ENCODE data around the gene ISL2.

The ISL2 gene

DNA sequence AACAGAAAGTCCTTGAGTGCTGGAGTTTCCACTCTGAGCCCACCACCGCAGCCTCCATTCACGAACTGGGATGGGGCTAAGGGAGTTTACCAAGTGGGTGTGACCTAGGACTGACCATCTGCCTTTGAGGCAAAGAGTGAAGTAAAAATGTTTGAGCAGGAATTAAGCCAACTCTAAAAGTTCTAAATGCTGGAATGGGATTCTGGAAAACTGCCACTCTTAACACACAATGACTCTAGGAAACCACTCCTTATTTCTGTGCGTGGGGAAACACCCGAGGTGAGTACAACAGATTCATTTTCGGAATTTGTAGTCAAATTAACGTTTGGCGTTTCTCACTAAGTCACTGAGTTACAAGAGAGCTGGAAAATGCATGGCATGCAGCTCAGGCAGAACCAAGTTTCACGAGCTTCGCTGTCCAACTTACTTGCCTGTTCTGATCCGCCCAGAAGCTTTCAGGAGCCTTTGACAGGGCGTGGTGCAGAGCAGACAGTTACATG is 31.6 kb downstream of the ISL2 start:
- no peak overlapping the region for H3K27ac Mint-ChIP-seq
- TF ChIP-seq, protein P1, sequence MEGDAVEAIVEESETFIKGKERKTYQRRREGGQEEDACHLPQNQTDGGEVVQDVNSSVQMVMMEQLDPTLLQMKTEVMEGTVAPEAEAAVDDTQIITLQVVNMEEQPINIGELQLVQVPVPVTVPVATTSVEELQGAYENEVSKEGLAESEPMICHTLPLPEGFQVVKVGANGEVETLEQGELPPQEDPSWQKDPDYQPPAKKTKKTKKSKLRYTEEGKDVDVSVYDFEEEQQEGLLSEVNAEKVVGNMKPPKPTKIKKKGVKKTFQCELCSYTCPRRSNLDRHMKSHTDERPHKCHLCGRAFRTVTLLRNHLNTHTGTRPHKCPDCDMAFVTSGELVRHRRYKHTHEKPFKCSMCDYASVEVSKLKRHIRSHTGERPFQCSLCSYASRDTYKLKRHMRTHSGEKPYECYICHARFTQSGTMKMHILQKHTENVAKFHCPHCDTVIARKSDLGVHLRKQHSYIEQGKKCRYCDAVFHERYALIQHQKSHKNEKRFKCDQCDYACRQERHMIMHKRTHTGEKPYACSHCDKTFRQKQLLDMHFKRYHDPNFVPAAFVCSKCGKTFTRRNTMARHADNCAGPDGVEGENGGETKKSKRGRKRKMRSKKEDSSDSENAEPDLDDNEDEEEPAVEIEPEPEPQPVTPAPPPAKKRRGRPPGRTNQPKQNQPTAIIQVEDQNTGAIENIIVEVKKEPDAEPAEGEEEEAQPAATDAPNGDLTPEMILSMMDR (IDR thresholded peaks at IDR 0.05), result no peak
- no peak overlapping the region for H3K4me3 Mint-ChIP-seq
- no peak for DNase-seq
- H3K9me3 Mint-ChIP-seq, result no peaks in the 10 kb centered on the region
- H3K27me3 Mint-ChIP-seq (ENCODE audit: low read depth, poor library complexity), result no peaks in the 10 kb centered on the region
- H3K4me1 Mint-ChIP-seq, result no peaks in the 10 kb centered on the region
- H3K36me3 Mint-ChIP-seq (ENCODE audit: low read depth), result peaks cover 7% of the 10 kb centered on the region

DNA sequence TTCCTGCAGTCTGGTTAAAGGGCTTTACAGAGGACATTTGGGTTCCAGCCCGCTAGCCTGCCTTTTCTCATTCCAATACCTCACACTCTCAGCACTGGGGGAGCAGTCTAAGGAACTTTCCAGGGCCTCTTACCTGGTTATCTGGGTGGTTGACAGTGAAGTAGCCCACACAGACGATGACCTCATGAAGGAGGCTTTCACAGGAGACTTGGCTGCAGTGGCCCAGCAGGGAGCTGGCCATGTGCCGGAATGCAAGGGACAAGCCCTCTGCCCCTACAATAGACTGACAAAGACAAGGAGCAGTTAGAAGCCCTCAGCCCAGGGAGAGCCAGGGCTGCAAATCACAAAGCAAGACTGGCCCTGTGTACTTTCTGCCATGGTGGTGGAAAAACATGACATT is 39.5 kb downstream of the ISL2 start:
- peaks cover 7% of the 10 kb centered on the region for H3K36me3 Mint-ChIP-seq (ENCODE audit: low read depth)
- H3K9me3 Mint-ChIP-seq, result no peaks in the 10 kb centered on the region
- TF ChIP-seq, protein P1 (IDR thresholded peaks at IDR 0.05), result no peak
- peaks cover 24% of the 10 kb centered on the region for H3K4me1 Mint-ChIP-seq
- no peak overlapping the region for H3K4me3 Mint-ChIP-seq
- no peaks in the 10 kb centered on the region for H3K27me3 Mint-ChIP-seq (ENCODE audit: low read depth, poor library complexity)
- no peak overlapping the region for H3K27ac Mint-ChIP-seq
- peak; percentile 11 for DNase-seq

DNA sequence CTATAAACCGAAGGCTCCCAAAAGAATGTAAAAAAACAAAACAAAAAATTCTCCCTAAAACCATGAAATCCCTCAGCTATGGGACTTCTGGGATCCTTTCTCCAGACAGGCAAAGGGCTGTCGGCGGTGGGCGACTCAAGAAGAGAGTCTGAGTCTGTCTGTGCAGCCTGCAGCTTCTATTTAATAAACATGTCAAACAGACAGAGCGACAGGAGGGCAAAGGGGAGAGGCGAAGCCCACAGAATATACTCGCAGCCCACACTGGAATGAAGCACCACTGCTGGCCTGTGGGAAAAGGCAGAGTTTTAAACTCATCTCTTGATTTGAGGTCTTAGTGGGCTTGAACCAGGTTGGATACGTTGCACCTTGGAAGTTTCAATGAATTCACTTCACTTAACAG is 40.2 kb downstream of the ISL2 start:
- DNase-seq, result peak; percentile 27
- Mint-ChIP-seq H3K4me3 (no peak overlapping the region), H3K9me3 (no peaks in the 10 kb centered on the region), H3K36me3 (ENCODE audit: low read depth) (peaks cover 6% of the 10 kb centered on the region), H3K4me1 (peaks cover 24% of the 10 kb centered on the region), H3K27ac (peak overlapping the region; percentile 21), H3K27me3 (ENCODE audit: low read depth, poor library complexity) (no peaks in the 10 kb centered on the region)
- TF ChIP-seq, protein P1 (IDR thresholded peaks at IDR 0.05), result no peak

DNA sequence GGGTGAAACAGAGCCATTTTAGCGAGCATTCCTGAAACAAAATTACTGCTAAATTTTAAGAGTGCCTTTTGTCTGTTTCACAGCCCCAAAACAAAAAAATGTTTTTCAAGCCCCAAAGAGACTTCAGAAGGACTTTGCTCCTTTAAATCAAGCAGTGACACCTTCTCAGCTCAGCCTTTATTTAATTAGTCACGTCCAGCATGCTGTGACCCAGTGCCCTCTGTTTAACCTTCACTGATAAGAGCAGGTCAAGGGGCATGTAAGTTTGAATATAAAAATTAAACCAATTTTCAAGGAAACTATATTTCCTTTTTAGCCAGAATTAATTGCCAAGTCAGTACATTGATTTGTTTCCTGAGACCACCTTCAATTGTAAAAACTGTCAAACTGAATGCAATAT is 40.6 kb downstream of the ISL2 start:
- H3K4me3 Mint-ChIP-seq, result no peak overlapping the region
- TF ChIP-seq, protein P1 (IDR thresholded peaks at IDR 0.05), result no peak
- H3K27ac Mint-ChIP-seq, result no peak overlapping the region
- no peak for DNase-seq
- no peaks in the 10 kb centered on the region for H3K27me3 Mint-ChIP-seq (ENCODE audit: low read depth, poor library complexity)
- H3K36me3 Mint-ChIP-seq (ENCODE audit: low read depth), result peaks cover 2% of the 10 kb centered on the region
- peaks cover 24% of the 10 kb centered on the region for H3K4me1 Mint-ChIP-seq
- H3K9me3 Mint-ChIP-seq, result no peaks in the 10 kb centered on the region

DNA sequence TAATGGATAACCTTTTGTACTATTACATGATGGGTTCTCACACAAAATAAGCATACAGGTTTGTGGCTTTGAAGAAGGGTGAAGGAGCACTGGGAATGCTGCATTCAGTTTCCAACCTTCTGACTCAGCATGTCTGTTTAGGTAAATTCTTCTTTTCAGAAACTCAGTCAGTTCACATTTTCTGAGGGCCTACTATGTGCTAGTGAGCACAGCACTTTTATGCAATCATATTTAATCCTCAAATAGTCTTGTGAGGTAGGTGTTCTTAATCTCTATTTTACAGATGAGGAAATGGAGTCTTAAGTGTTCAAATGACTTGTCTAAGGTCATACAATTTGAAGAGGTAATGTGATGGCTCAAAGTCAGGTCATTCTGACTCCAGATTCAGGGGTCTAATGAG is 41.2 kb downstream of the ISL2 start:
- peaks cover 24% of the 10 kb centered on the region for H3K4me1 Mint-ChIP-seq
- TF ChIP-seq, protein P1 (IDR thresholded peaks at IDR 0.05), result no peak
- no peaks in the 10 kb centered on the region for H3K9me3 Mint-ChIP-seq
- no peaks in the 10 kb centered on the region for H3K36me3 Mint-ChIP-seq (ENCODE audit: low read depth)
- no peak overlapping the region for H3K27ac Mint-ChIP-seq
- peaks cover 3% of the 10 kb centered on the region for H3K27me3 Mint-ChIP-seq (ENCODE audit: low read depth, poor library complexity)
- DNase-seq, result no peak
- H3K4me3 Mint-ChIP-seq, result no peak overlapping the region

DNA sequence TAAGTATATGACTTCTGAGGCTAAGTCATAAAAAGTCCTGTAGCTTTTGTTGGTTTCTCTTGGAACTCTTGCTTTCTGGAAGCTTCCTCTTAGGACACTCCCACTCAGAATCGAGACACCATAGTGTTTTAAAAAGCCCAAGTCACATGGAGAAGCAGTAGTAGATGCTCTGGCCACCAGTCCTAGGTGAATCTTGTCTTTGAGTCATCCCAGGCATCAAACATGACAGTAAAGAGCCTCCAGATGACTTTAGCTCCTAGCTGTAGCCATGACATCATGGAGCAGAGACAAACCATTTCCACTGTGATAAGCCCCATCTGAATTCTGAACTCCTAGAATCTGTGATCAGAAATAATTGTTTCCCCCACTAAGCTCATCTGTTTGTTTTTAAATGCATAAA is 42.1 kb downstream of the ISL2 start:
- Mint-ChIP-seq H3K27ac (no peak overlapping the region), H3K27me3 (ENCODE audit: low read depth, poor library complexity) (peaks cover 3% of the 10 kb centered on the region), H3K9me3 (no peaks in the 10 kb centered on the region), H3K4me1 (peaks cover 24% of the 10 kb centered on the region), H3K4me3 (no peak overlapping the region), H3K36me3 (ENCODE audit: low read depth) (no peaks in the 10 kb centered on the region)
- TF ChIP-seq, protein P1 (IDR thresholded peaks at IDR 0.05), result no peak
- DNase-seq, result no peak
